HL-60 (cell line): ENCODE results near the gene ICAM2.

Experiments used
- DNase-seq, 2 experiments: peaks; one replicate each; pipeline ENCODE4 v3.0.0-alpha.2; 2010 to 2020; ENCODE audit warnings: low read depth in 1 of 2, low spot score in 1 of 2
- H3K27ac ChIP-seq: fragments of 250-450 bp; sonication (Bioruptor Pico); replicated peaks from 2 replicates; pipeline ENCODE4 v1.5.1; 2020; ENCODE audit warnings: mild to moderate bottlenecking, moderate library complexity
- H3K27me3 ChIP-seq: fragments of 250-450 bp; sonication (Bioruptor Pico); 2 replicates; pipeline ENCODE4 v1.5.1; 2021; ENCODE audit warnings: mild to moderate bottlenecking, moderate library complexity; ENCODE audit not compliant: insufficient read depth, poor library complexity, severe bottlenecking
- H3K4me3 ChIP-seq: replicated peaks from 2 replicates; pipeline ENCODE4 v1.5.1; 2011; ENCODE audit warnings: mild to moderate bottlenecking, control low read depth, low read length; ENCODE audit not compliant: insufficient read depth
- GABPA ChIP-seq: IDR thresholded peaks from 2 replicates; pipeline ENCODE4 v1.6.1; 2012; ENCODE audit warnings: low read depth
- POLR2AphosphoS5 ChIP-seq: IDR thresholded peaks from 2 replicates; pipeline ENCODE4 v1.6.1; 2012; ENCODE audit warnings: low read depth
- SPI1 ChIP-seq: IDR thresholded peaks from 2 replicates; pipeline ENCODE4 v1.6.1; 2012; ENCODE audit warnings: low read depth, mild to moderate bottlenecking, borderline replicate concordance
- TF ChIP-seq, protein P1 (sequence below): IDR thresholded peaks from one replicate; pipeline ENCODE4 v1.5.1; 2011; ENCODE audit warnings: low read length, control low read depth, inconsistent platforms; ENCODE audit not compliant: insufficient read depth
- TF ChIP-seq, protein P2 (sequence below): IDR thresholded peaks from 2 replicates; pipeline ENCODE4 v1.6.1; 2012; ENCODE audit warnings: low read depth; ENCODE audit not compliant: insufficient replicate concordance

Gene ICAM2

DNA sequence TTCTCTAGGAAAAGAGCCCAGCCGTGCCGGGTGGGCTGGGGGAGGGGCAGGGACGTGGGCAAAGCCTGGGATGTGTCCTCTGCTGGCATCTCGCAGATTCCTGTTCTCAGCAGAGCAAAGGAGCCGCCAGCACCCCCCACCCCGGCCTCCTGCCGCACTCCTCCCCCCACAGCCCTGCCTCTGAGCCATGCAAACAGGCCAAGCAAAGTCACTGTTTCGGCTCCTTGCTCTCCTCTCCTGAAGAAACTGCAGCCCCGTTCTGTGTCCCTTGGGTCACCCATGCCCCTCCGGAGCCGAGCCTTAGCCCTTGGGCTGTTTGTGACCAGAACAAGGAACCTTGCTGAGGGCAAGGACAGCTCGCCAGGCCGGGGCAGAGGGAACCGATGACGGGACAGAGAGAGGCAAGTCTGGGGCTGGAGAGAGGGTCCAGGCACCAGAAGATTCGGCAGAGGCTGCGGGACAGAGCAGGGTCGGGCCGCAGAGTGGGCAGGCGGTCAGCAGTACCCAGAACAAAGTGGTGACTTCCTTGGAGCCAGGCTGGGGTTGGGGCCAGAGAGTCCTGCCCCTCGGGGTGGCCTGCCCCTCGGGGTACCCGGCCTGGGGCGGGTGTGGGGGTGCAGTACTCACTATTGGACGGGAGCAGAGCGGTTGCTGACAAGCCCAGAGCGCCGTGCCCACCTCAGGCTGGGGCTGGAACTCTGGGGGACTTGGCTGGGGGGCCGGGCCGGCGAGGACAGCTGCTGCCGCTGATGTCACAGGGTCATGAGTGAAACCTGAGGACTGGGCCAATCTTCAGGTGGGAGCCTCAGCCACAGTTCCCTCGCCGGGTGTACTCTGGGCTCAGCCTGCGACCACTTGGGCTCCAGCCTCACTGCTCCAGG lies 31.5 kb downstream of the ICAM2 start:
- H3K27me3 ChIP-seq: no peaks in the 10 kb centered on the region
- TF ChIP-seq, protein P1, sequence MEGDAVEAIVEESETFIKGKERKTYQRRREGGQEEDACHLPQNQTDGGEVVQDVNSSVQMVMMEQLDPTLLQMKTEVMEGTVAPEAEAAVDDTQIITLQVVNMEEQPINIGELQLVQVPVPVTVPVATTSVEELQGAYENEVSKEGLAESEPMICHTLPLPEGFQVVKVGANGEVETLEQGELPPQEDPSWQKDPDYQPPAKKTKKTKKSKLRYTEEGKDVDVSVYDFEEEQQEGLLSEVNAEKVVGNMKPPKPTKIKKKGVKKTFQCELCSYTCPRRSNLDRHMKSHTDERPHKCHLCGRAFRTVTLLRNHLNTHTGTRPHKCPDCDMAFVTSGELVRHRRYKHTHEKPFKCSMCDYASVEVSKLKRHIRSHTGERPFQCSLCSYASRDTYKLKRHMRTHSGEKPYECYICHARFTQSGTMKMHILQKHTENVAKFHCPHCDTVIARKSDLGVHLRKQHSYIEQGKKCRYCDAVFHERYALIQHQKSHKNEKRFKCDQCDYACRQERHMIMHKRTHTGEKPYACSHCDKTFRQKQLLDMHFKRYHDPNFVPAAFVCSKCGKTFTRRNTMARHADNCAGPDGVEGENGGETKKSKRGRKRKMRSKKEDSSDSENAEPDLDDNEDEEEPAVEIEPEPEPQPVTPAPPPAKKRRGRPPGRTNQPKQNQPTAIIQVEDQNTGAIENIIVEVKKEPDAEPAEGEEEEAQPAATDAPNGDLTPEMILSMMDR: no peak
- TF ChIP-seq, protein P2, sequence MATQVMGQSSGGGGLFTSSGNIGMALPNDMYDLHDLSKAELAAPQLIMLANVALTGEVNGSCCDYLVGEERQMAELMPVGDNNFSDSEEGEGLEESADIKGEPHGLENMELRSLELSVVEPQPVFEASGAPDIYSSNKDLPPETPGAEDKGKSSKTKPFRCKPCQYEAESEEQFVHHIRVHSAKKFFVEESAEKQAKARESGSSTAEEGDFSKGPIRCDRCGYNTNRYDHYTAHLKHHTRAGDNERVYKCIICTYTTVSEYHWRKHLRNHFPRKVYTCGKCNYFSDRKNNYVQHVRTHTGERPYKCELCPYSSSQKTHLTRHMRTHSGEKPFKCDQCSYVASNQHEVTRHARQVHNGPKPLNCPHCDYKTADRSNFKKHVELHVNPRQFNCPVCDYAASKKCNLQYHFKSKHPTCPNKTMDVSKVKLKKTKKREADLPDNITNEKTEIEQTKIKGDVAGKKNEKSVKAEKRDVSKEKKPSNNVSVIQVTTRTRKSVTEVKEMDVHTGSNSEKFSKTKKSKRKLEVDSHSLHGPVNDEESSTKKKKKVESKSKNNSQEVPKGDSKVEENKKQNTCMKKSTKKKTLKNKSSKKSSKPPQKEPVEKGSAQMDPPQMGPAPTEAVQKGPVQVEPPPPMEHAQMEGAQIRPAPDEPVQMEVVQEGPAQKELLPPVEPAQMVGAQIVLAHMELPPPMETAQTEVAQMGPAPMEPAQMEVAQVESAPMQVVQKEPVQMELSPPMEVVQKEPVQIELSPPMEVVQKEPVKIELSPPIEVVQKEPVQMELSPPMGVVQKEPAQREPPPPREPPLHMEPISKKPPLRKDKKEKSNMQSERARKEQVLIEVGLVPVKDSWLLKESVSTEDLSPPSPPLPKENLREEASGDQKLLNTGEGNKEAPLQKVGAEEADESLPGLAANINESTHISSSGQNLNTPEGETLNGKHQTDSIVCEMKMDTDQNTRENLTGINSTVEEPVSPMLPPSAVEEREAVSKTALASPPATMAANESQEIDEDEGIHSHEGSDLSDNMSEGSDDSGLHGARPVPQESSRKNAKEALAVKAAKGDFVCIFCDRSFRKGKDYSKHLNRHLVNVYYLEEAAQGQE: no peak
- TF ChIP-seq GABPA (no peak), SPI1 (no peak), POLR2AphosphoS5 (no peak)
- H3K4me3 ChIP-seq: no peak overlapping the region
- no peak overlapping the region for H3K27ac ChIP-seq
- DNase-seq: no peak

DNA sequence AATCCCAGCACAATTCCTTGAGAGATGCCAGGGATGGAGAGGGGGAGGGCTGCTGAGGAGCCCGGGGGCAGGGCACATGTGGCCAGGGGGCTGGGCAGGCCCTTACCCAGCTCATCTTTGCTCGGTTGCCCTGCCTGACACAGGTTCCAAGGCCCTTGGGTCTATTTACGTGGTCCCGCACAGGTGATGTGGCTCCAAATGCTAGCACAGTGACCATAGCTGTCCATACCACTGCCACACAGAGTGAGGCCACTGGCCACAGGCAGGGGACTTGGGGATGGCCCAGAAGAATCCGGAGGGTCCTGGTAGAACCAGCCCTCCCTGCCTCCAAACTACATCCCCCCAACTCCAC lies 32.3 kb downstream of the ICAM2 start:
- no peak for TF ChIP-seq GABPA
- TF ChIP-seq, protein P1: no peak
- Histone ChIP-seq H3K27ac (no peak overlapping the region), H3K27me3 (no peaks in the 10 kb centered on the region), H3K4me3 (no peak overlapping the region)
- DNase-seq: no peak

DNA sequence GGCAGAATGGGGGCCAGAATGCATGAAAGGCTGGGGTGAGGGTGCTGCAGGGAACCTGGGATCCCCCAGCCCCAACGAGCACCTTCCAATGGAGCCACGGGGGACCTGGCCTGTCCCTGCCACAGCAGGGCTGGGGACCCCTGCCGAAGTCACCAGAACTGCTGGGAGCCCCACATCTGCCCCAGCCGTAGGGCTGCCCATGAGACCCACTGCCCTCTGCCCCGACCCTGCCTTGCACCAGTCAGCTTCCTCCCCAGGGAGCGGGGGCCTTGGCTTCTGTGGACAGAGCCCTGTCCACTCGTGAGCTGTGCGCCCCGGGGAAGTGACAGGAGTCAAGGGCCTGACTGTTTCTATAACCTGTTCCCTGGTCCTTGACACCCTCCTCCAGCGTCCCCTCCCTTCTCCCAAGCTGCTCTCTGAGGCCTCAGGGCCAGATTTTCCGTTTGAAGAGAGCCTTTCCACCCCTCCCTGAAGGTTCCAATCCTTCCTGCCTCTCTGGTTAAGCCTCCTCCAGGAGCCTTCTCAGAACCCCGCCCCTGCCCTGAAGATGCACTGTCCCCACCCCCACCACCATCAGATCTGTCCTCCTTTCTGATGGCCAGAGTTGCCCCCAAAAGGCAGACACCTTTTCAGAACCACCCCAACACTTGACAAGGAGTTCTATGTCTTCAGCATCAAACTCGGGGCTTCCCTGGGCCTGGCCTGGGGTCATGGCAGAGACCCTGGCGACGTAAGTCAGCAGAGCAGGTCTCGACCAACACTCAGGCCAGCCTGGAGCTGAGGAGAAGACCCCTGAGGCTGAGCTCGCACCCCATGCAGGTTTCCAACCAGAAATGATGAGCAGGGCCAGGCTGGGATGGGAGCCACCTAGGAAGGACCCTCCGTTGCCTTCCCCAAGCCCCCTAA lies 33.0 kb downstream of the ICAM2 start:
- H3K27ac ChIP-seq: no peak overlapping the region
- DNase-seq: no peak
- no peaks in the 10 kb centered on the region for H3K27me3 ChIP-seq
- no peak for TF ChIP-seq POLR2AphosphoS5
- TF ChIP-seq, protein P1: no peak
- no peak for TF ChIP-seq GABPA
- TF ChIP-seq, protein P2: no peak
- no peak for TF ChIP-seq SPI1
- H3K4me3 ChIP-seq: no peak overlapping the region
